Mammary epithelial cell (primary cell): Measurements from ENCODE around the gene SUSD3.

Experiments
- CTCF ChIP-seq, 2 donors: IDR thresholded peaks in 1 of 2; conservative IDR thresholded peaks in 1 of 2; 2 replicates each; pipeline ENCODE4 v1.5.1; 2011 to 2012; ENCODE audit warnings: inconsistent platforms in 2 of 2, low read length in 2 of 2, mild to moderate bottlenecking in 2 of 2, control low read depth in 1 of 2, low read depth in 1 of 2; ENCODE audit not compliant: insufficient read depth in 1 of 2; ENCODE audit errors: extremely low read depth in 1 of 2
- EZH2 ChIP-seq: IDR thresholded peaks from 2 replicates; pipeline ENCODE4 v1.6.1; 2012; ENCODE audit warnings: low read length, inconsistent platforms, borderline replicate concordance

- TF ChIP-seq CTCF (conservative IDR thresholded peaks at IDR 0.05 in 1 of 2, IDR thresholded peaks at IDR 0.05 in 1 of 2; ENCODE audit: extremely low read depth in 1 of 2, insufficient read depth in 1 of 2, low read depth in 1 of 2, low read length in 2 of 2): no peak
- no peak for TF ChIP-seq EZH2
Observed at GRCh38 chr9:93099551-93100275, 41.2 kb downstream of the SUSD3 start.
